GM21360 (cell line): ENCODE results near the gene TOE1.

Source experiments
- ATAC-seq: cut with Tn5 transposase; IDR thresholded peaks from one replicate; pipeline ENCODE4 v1.9.1; 2021; ENCODE audit warnings: mild to moderate bottlenecking, moderate library complexity; ENCODE audit not compliant: unreplicated experiment

Gene TOE1

GRCh38 chr1:45326627-45327623 is 13.0 kb upstream of the TOE1 start, which contains the start of gene HPDL:
Gene HPDL (plus strand): TSS chr1:45326895. CDS start chr1:45327149, 254 bp downstream.
- peak; percentile 59 for ATAC-seq

GRCh38 chr1:45327644-45328515 is 12.1 kb upstream of the TOE1 start:
- no peak for ATAC-seq

- no peak for ATAC-seq
Observed at GRCh38 chr1:45328680-45329079, 11.3 kb upstream of the TOE1 start.

- no peak for ATAC-seq
Observed at GRCh38 chr1:45329445-45329844, 10.5 kb upstream of the TOE1 start.

- no peak for ATAC-seq
Observed at GRCh38 chr1:45331436-45332345, 8.3 kb upstream of the TOE1 start.

- ATAC-seq, result no peak
Observed at GRCh38 chr1:45332346-45332720, 7.6 kb upstream of the TOE1 start.

GRCh38 chr1:45334308-45335245 is 5.4 kb upstream of the TOE1 start:
- ATAC-seq, result no peak

GRCh38 chr1:45335855-45336324 is 4.1 kb upstream of the TOE1 start:
- ATAC-seq, result no peak

- ATAC-seq, result no peak
Observed at GRCh38 chr1:45337630-45338325, 2.2 kb upstream of the TOE1 start.

- ATAC-seq, result no peak
Observed at GRCh38 chr1:45340816-45341466, 971 bp downstream of the TOE1 start.

- no peak for ATAC-seq
Observed at GRCh38 chr1:45344499-45344898, 4.5 kb downstream of the TOE1 start.

GRCh38 chr1:45345014-45345413 is 5.0 kb downstream of the TOE1 start:
- no peak for ATAC-seq

- ATAC-seq, result no peak
Observed at GRCh38 chr1:45346473-45346872, 6.5 kb downstream of the TOE1 start.

- no peak for ATAC-seq
Observed at GRCh38 chr1:45348020-45348419, 8.1 kb downstream of the TOE1 start.

GRCh38 chr1:45348609-45348965 is 8.6 kb downstream of the TOE1 start:
- no peak for ATAC-seq

GRCh38 chr1:45348966-45349677 is 9.2 kb downstream of the TOE1 start:
- no peak for ATAC-seq

- ATAC-seq, result no peak
Observed at GRCh38 chr1:45351508-45351907, 11.5 kb downstream of the TOE1 start.

GRCh38 chr1:45353685-45354084 is 13.7 kb downstream of the TOE1 start:
- ATAC-seq, result no peak
